HCT116 (cell line): ENCODE data around the gene RGS4.

Experiments
- CEBPB ChIP-seq: IDR thresholded peaks from 2 replicates; pipeline ENCODE4 v1.6.1; 2012; ENCODE audit warnings: low read depth
- EZH2phosphoT487 ChIP-seq: fragments of 200-600 bp; IDR thresholded peaks from 2 replicates; pipeline ENCODE4 v1.6.1; 2018; ENCODE audit warnings: antibody characterized with exemption, borderline replicate concordance
- JUND ChIP-seq: IDR thresholded peaks from 2 replicates; pipeline ENCODE4 v1.6.1; 2012
- POLR2AphosphoS5 ChIP-seq: IDR thresholded peaks from 2 replicates; pipeline ENCODE4 v1.6.1; 2011; ENCODE audit warnings: mild to moderate bottlenecking, low read depth, low read length, moderate library complexity
- SRF ChIP-seq: IDR thresholded peaks from 2 replicates; pipeline ENCODE4 v1.6.1; 2012; ENCODE audit warnings: low read depth
- TF ChIP-seq, protein P1 (sequence below), 3 experiments: fragments of 200-600 bp in 1 of 3; sonication (generic) in 1 of 3; IDR thresholded peaks in 2 of 3; conservative IDR thresholded peaks in 1 of 3; 2 replicates each; pipeline ENCODE4 v1.5.1; 2012 to 2017; ENCODE audit warnings: low read depth in 2 of 3, low read length in 2 of 3, antibody characterized with exemption in 1 of 3, borderline replicate concordance in 1 of 3, control low read depth in 1 of 3, mild to moderate bottlenecking in 1 of 3, mixed read lengths in 1 of 3, mixed run types in 1 of 3, moderate library complexity in 1 of 3; ENCODE audit not compliant: insufficient read depth in 1 of 3

DNA sequence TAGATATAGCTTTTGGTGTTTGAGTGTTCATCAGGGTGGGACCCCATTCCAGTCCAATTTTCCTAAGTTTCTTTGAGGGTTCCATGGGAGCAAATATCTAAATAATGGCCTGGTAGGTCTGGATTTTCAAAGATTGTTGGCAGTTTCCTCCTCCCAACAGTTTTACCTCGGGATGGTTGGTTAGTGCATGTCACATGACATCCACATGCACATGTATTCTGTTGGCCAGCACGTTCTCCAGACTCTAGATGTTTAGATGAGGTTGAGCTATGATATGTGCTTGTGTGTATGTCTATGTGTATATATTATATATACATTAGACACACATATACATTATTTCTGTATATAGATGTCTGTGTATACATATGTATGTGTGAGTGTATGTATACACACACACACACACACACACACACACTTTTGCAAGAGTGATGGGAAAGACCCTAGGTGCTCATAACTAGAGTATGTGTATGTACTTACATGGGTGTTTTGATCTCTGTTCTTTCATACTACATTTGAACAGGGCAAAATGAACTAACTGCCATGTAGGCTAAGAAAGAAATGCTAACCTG lies 5.6 kb downstream of the RGS4 start:
- TF ChIP-seq, protein P1, sequence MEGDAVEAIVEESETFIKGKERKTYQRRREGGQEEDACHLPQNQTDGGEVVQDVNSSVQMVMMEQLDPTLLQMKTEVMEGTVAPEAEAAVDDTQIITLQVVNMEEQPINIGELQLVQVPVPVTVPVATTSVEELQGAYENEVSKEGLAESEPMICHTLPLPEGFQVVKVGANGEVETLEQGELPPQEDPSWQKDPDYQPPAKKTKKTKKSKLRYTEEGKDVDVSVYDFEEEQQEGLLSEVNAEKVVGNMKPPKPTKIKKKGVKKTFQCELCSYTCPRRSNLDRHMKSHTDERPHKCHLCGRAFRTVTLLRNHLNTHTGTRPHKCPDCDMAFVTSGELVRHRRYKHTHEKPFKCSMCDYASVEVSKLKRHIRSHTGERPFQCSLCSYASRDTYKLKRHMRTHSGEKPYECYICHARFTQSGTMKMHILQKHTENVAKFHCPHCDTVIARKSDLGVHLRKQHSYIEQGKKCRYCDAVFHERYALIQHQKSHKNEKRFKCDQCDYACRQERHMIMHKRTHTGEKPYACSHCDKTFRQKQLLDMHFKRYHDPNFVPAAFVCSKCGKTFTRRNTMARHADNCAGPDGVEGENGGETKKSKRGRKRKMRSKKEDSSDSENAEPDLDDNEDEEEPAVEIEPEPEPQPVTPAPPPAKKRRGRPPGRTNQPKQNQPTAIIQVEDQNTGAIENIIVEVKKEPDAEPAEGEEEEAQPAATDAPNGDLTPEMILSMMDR (IDR thresholded peaks at IDR 0.05 in 2 of 3, conservative IDR thresholded peaks at IDR 0.05 in 1 of 3; ENCODE audit: borderline replicate concordance in 1 of 3, insufficient read depth in 1 of 3, low read depth in 2 of 3, low read length in 2 of 3), result no peak
- TF ChIP-seq CEBPB (no peak), POLR2AphosphoS5 (no peak), SRF (no peak), JUND (no peak), EZH2phosphoT487 (no peak)
